K562 (cell line): ENCODE data around the gene ZNRF1. TPM values are rescaled to one million over a fixed set of nuclear protein-coding genes. Genes with fewer than 3 reads are reported as not detected.

Source experiments
- CBFA2T3 ChIP-seq: fragments of 450-650 bp; IDR thresholded peaks from 2 replicates; pipeline ENCODE4 v1.6.1; 2017
- ELK3 ChIP-seq: fragments of 450-650 bp; formaldehyde crosslinking; IDR thresholded peaks from 2 replicates; pipeline ENCODE4 v1.4.0; 2020; ENCODE audit warnings: mild to moderate bottlenecking
- FOXP1 ChIP-seq: sonication (generic); formaldehyde crosslinking; IDR thresholded peaks from 2 replicates; pipeline ENCODE4 v1.8.0; 2022; ENCODE audit warnings: mild to moderate bottlenecking, missing genetic modification reagents
- HNRNPH1 ChIP-seq: fragments of 200-400 bp; formaldehyde crosslinking; optimal IDR thresholded peaks from 2 replicates; pipeline ENCODE3; 2017; ENCODE audit warnings: low read depth, mild to moderate bottlenecking, low read length, moderate library complexity
- JUN ChIP-seq, 2 experiments: sonication (generic) in 1 of 2; formaldehyde crosslinking in 1 of 2; IDR thresholded peaks; 2 replicates each; pipeline versions ENCODE4 v1.6.1 to v1.8.0; 2012 to 2022; ENCODE audit warnings: borderline replicate concordance in 2 of 2, mild to moderate bottlenecking in 2 of 2, improper control_type of control experiment in 1 of 2, low read depth in 1 of 2, low read length in 1 of 2, missing genetic modification reagents in 1 of 2
- MAX ChIP-seq: sonication (generic); formaldehyde crosslinking; IDR thresholded peaks from 2 replicates; pipeline ENCODE4 v1.9.0; 2022; ENCODE audit warnings: mild to moderate bottlenecking, missing genetic modification reagents
- MCM3 ChIP-seq: fragments of 450-650 bp; IDR thresholded peaks from 2 replicates; pipeline ENCODE4 v1.6.1; 2016
- MNT ChIP-seq, 2 experiments: fragments of 450-650 bp; conservative IDR thresholded peaks; 2 replicates each; pipeline ENCODE4 v1.6.1; 2017; ENCODE audit warnings: mild to moderate bottlenecking in 2 of 2, moderate library complexity in 2 of 2
- MTA3 ChIP-seq: fragments of 450-650 bp; formaldehyde crosslinking; IDR thresholded peaks from 2 replicates; pipeline ENCODE4 v1.6.1; 2017; ENCODE audit warnings: mild to moderate bottlenecking, borderline replicate concordance
- NCOA4 ChIP-seq: fragments of 450-650 bp; IDR thresholded peaks from 2 replicates; pipeline ENCODE4 v1.6.1; 2018; ENCODE audit warnings: mild to moderate bottlenecking; ENCODE audit not compliant: partially characterized antibody
- NCOA6 ChIP-seq: fragments of 450-650 bp; IDR thresholded peaks from 2 replicates; pipeline ENCODE4 v1.6.1; 2017; ENCODE audit warnings: mild to moderate bottlenecking
- POLR3A ChIP-seq: IDR thresholded peaks from 2 replicates; pipeline ENCODE4 v1.6.1; 2011; ENCODE audit warnings: borderline replicate concordance, mild to moderate bottlenecking, moderate library complexity; ENCODE audit not compliant: insufficient read length, insufficient read depth; ENCODE audit errors: extremely low read depth
- PRPF4 ChIP-seq: fragments of 200-400 bp; formaldehyde crosslinking; IDR thresholded peaks from one replicate; pipeline ENCODE4 v1.6.1; 2017; ENCODE audit warnings: low read length, low read depth, mild to moderate bottlenecking; ENCODE audit not compliant: insufficient read depth, poor library complexity, severe bottlenecking
- RBM15 ChIP-seq: fragments of 200-400 bp; formaldehyde crosslinking; IDR thresholded peaks from 2 replicates; pipeline ENCODE4 v1.6.1; 2018; ENCODE audit warnings: mild to moderate bottlenecking, low read length, moderate library complexity; ENCODE audit not compliant: insufficient read depth
- RBM17 ChIP-seq: fragments of 200-400 bp; formaldehyde crosslinking; IDR thresholded peaks from 2 replicates; pipeline ENCODE4 v1.6.1; 2017; ENCODE audit warnings: low read depth, mild to moderate bottlenecking, low read length, borderline replicate concordance
- SMAD1 ChIP-seq: fragments of 150-350 bp; IDR thresholded peaks from 2 replicates; pipeline ENCODE4 v1.6.1; 2014; ENCODE audit warnings: low read length, low read depth; ENCODE audit not compliant: partially characterized antibody
- SOX6 ChIP-seq: fragments of 450-650 bp; IDR thresholded peaks from 2 replicates; pipeline ENCODE4 v1.6.1; 2014; ENCODE audit warnings: mild to moderate bottlenecking
- ZNF134 ChIP-seq: fragments of 250-450 bp; sonication (Bioruptor Pico); conservative IDR thresholded peaks from 2 replicates; pipeline ENCODE4 v1.4.0; 2020
- ZNF23 ChIP-seq: fragments of 250-450 bp; sonication (Bioruptor Pico); IDR thresholded peaks from 2 replicates; pipeline ENCODE4 v1.4.0; 2020; ENCODE audit warnings: mild to moderate bottlenecking
- ZNF282 ChIP-seq: sonication (generic); formaldehyde crosslinking; IDR thresholded peaks from 2 replicates; pipeline ENCODE4 v1.8.1; 2023; ENCODE audit warnings: missing genetic modification reagents
- ZNF449 ChIP-seq: fragments of 250-450 bp; sonication (Bioruptor Pico); IDR thresholded peaks from 2 replicates; pipeline ENCODE4 v1.8.0; 2022; ENCODE audit warnings: moderate library complexity, mild to moderate bottlenecking, inconsistent platforms
- ZNF830 ChIP-seq: fragments of 250-450 bp; sonication (Bioruptor Pico); IDR thresholded peaks from 2 replicates; pipeline ENCODE4 v1.5.0; 2021; ENCODE audit warnings: mild to moderate bottlenecking
- polyA plus RNA-seq, 8 experiments: library from polyadenylated mRNA; depleted of rRNA in 4 of 8; stranded (reverse) in 5 of 8; unstranded in 3 of 8; fragments of >200 nt; fragmentation: Nextera tagmentation in 2 of 8; fragmentation: Illumina TruSeq in 1 of 8; extraction: Ambion mirVana in 2 of 8; extraction: Trizol in 1 of 8; gene quantifications; 2 replicates each; pipeline versions ENCODE4 v1.2.1 to v1.2.3, GENCODE V29; 2011 to 2014; ENCODE audit warnings: inconsistent platforms in 1 of 8, missing spikeins in 1 of 8
- total RNA-seq, 7 experiments: library from RNA; depleted of rRNA in 6 of 7; stranded (reverse); fragments of >200 nt in 6 of 7; fragmentation: Illumina TruSeq in 2 of 7; extraction: Trizol in 2 of 7; gene quantifications; 2 replicates each; pipeline versions ENCODE4 v1.2.1 to v1.2.3, GENCODE V29; 2011 to 2021; ENCODE audit warnings: low replicate concordance in 1 of 7
- TF ChIP-seq, protein P1 (sequence below): fragments of 200-800 bp; sonication (Bioruptor generic); IDR thresholded peaks from 2 replicates; pipeline ENCODE4 v1.6.1; 2017; ENCODE audit warnings: missing genetic modification characterization, missing compliant biosample characterization

Gene ZNRF1
- total and polyA plus RNA-seq, 9 of the 15 experiments (the other 6 are each of a cell fraction or from before 2014, with no cell fraction given), result 9.5 to 37.7 (median 20.0) TPM

DNA sequence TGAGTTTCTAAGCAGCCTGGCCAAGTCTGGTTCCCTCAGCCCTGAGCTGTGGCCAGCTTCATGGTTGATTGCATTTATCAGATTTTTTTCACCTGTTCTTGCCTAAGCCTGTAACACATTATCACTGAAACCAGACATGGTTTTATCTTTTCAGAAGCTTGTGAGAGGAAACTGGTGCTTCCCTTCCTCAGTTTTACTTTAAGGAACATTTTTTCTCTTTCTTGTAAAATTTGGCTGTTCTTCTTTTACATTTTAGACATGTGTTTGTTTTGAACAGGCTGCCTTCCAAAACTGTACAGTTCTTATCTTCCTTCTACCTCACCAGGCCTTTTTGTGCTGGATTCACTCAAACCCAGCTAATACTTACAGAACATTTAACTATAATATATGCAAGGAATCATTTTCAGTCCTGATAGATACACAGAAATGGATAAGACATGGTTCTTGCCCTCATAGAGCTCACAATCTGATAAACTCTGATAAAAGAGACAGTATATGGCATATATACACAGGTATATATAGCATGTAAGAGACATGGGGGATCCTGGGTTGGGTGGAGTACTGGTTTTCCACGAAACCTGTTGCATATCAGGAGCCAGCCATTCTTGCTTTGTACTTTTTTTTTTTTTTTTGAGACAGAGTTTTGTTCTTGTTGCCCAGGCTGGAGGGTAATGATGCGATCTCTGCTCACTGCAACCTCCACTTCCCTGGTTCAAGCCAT lies 44.5 kb downstream of the ZNRF1 start (continued):
- no peak for TF ChIP-seq MAX (CRISPR knock-in tag)
- peak; percentile 30 to 49; a peak in 2 of 4 replicates for TF ChIP-seq MNT (conservative IDR thresholded peaks at IDR 0.05)
- no peak for TF ChIP-seq ELK3
- TF ChIP-seq POLR3A, result no peak
- TF ChIP-seq ZNF282 (CRISPR knock-in tag), result no peak
- TF ChIP-seq HNRNPH1, result no peak
- TF ChIP-seq, protein P1, sequence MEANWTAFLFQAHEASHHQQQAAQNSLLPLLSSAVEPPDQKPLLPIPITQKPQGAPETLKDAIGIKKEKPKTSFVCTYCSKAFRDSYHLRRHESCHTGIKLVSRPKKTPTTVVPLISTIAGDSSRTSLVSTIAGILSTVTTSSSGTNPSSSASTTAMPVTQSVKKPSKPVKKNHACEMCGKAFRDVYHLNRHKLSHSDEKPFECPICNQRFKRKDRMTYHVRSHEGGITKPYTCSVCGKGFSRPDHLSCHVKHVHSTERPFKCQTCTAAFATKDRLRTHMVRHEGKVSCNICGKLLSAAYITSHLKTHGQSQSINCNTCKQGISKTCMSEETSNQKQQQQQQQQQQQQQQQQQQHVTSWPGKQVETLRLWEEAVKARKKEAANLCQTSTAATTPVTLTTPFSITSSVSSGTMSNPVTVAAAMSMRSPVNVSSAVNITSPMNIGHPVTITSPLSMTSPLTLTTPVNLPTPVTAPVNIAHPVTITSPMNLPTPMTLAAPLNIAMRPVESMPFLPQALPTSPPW, result peak; percentile 58; the same call in 1 of the 2 replicates
- TF ChIP-seq ZNF23, result no peak
- peak; percentile 49; the same call in 1 of the 2 replicates for TF ChIP-seq JUN (IDR thresholded peaks at IDR 0.05; ENCODE audit: borderline replicate concordance, low read depth, low read length)
- no peak for TF ChIP-seq JUN (CRISPR knock-in tag; IDR thresholded peaks at IDR 0.05; ENCODE audit: borderline replicate concordance)
- no peak for TF ChIP-seq RBM17
- TF ChIP-seq ZNF830 (CRISPR knock-in tag), result no peak
- TF ChIP-seq MCM3, result no peak
- no peak for TF ChIP-seq RBM15
- no peak for TF ChIP-seq ZNF134 (CRISPR knock-in tag)
- TF ChIP-seq SOX6, result peak; percentile 96
- no peak for TF ChIP-seq FOXP1 (CRISPR knock-in tag)
- no peak for TF ChIP-seq PRPF4
- peak; percentile 91 for TF ChIP-seq SMAD1
- TF ChIP-seq NCOA6, result 0 out of 2 replicates have a peak, but pooled peaks have one; percentile 14
- peak; percentile 99 for TF ChIP-seq CBFA2T3
- TF ChIP-seq ZNF449 (CRISPR knock-in tag), result no peak
- TF ChIP-seq MTA3, result peak; percentile 77; the same call in 1 of the 2 replicates
- TF ChIP-seq NCOA4, result peak; percentile 40
